HG03066 (cell line): ENCODE measurements around the gene KAT5.
"Not testable (repeated sequence)": the region's sequence is repeated elsewhere in the genome, so short reads cannot be mapped to it uniquely, and the experiment has no call there.

Experiments
- ATAC-seq: cut with Tn5 transposase; IDR thresholded peaks from one replicate; pipeline ENCODE4 v1.9.1; 2021; ENCODE audit warnings: low read depth; ENCODE audit not compliant: unreplicated experiment

The KAT5 gene

GRCh38 chr11:65711785-65712632, at the start of gene KAT5:
Gene KAT5 (plus strand): TSS chr11:65712252. CDS start chr11:65712268, 16 bp downstream.
- ATAC-seq = peak; percentile 76

- ATAC-seq = peak; percentile 76
Observed at GRCh38 chr11:65662799-65663638, 49.0 kb upstream of the KAT5 start, which contains the start of gene RELA. Gene RELA (minus strand): TSS chr11:65662916. CDS start chr11:65662832, 84 bp downstream.

- ATAC-seq = no peak
Observed at GRCh38 chr11:65663639-65664200, 48.3 kb upstream of the KAT5 start.

GRCh38 chr11:65672180-65672860, 39.7 kb upstream of the KAT5 start:
- no peak for ATAC-seq

GRCh38 chr11:65672982-65673381, 39.1 kb upstream of the KAT5 start:
- no peak for ATAC-seq

GRCh38 chr11:65680192-65680743, 31.8 kb upstream of the KAT5 start:
- ATAC-seq = no peak

- ATAC-seq = not testable (repeated sequence)
Observed at GRCh38 chr11:65683480-65683879, 28.6 kb upstream of the KAT5 start.

GRCh38 chr11:65685981-65686380, 26.1 kb upstream of the KAT5 start:
- no peak for ATAC-seq

GRCh38 chr11:65691847-65692246, 20.2 kb upstream of the KAT5 start:
- ATAC-seq = not testable (repeated sequence)

- no peak for ATAC-seq
Observed at GRCh38 chr11:65692367-65692766, 19.7 kb upstream of the KAT5 start.

- no peak for ATAC-seq
Observed at GRCh38 chr11:65695459-65696241, 16.4 kb upstream of the KAT5 start.

GRCh38 chr11:65696802-65697552, 15.1 kb upstream of the KAT5 start:
- no peak for ATAC-seq

GRCh38 chr11:65698205-65698604, 13.8 kb upstream of the KAT5 start:
- no peak for ATAC-seq

GRCh38 chr11:65699306-65699705, 12.7 kb upstream of the KAT5 start:
- no peak for ATAC-seq

GRCh38 chr11:65700399-65700798, 11.7 kb upstream of the KAT5 start:
- no peak for ATAC-seq

GRCh38 chr11:65701686-65702085, 10.4 kb upstream of the KAT5 start:
- no peak for ATAC-seq

GRCh38 chr11:65703846-65704245, 8.2 kb upstream of the KAT5 start:
- ATAC-seq = no peak

GRCh38 chr11:65706303-65706763, 5.7 kb upstream of the KAT5 start:
- not testable (repeated sequence) for ATAC-seq

GRCh38 chr11:65707002-65707401, 5.0 kb upstream of the KAT5 start:
- ATAC-seq = not testable (repeated sequence)
